Hepatocyte (in vitro differentiated cells): Measurements from ENCODE around the gene CSNK1D. TPM values are rescaled to one million over a fixed set of nuclear protein-coding genes. Genes with fewer than 3 reads are reported as not detected.
A peak's percentile ranks its signal among the peaks of the same experiment; 100 is the strongest.

Source experiments
- DNase-seq: peaks from one replicate; pipeline ENCODE4 v3.0.0-alpha.2; 2016; ENCODE audit warnings: low spot score
- H2AFZ ChIP-seq: fragments of 200-600 bp; sonication (generic); 2 replicates; pipeline ENCODE4 v1.6.0; 2016; ENCODE audit warnings: antibody characterized with exemption, mild to moderate bottlenecking
- H3K27ac ChIP-seq: fragments of 200-600 bp; sonication (generic); 2 replicates; pipeline ENCODE4 v1.5.1; 2016; ENCODE audit warnings: mild to moderate bottlenecking
- H3K27me3 ChIP-seq: fragments of 200-600 bp; sonication (generic); 2 replicates; pipeline ENCODE4 v1.6.1; 2016
- H3K36me3 ChIP-seq: fragments of 200-600 bp; sonication (generic); replicated peaks from 2 replicates; pipeline ENCODE4 v1.5.1; 2016; ENCODE audit warnings: low read depth; ENCODE audit not compliant: insufficient read depth
- H3K4me1 ChIP-seq: fragments of 200-600 bp; sonication (generic); 2 replicates; pipeline ENCODE4 v1.5.1; 2016; ENCODE audit warnings: mild to moderate bottlenecking, moderate library complexity; ENCODE audit not compliant: insufficient read depth
- H3K4me2 ChIP-seq: fragments of 200-600 bp; sonication (generic); 2 replicates; pipeline ENCODE4 v1.6.0; 2016
- H3K4me3 ChIP-seq: fragments of 200-600 bp; sonication (generic); 2 replicates; pipeline ENCODE4 v1.5.1; 2016; ENCODE audit warnings: mild to moderate bottlenecking
- H3K79me2 ChIP-seq: fragments of 200-600 bp; sonication (generic); 2 replicates; pipeline ENCODE4 v1.6.0; 2017; ENCODE audit warnings: mild to moderate bottlenecking
- H3K9me2 ChIP-seq: fragments of 200-600 bp; sonication (generic); replicated peaks from 2 replicates; pipeline ENCODE4 v1.6.0; 2017; ENCODE audit warnings: mild to moderate bottlenecking; ENCODE audit not compliant: insufficient read depth
- H3K9me3 ChIP-seq: fragments of 200-600 bp; sonication (generic); 2 replicates; pipeline ENCODE4 v1.5.1; 2016; ENCODE audit warnings: low read depth, mild to moderate bottlenecking
- H4K20me1 ChIP-seq: fragments of 200-600 bp; sonication (generic); 2 replicates; pipeline ENCODE4 v1.6.0; 2016; ENCODE audit warnings: mild to moderate bottlenecking; ENCODE audit not compliant: insufficient read depth, poor library complexity, severe bottlenecking
- CTCF ChIP-seq: fragments of 200-600 bp; sonication (generic); IDR thresholded peaks from 2 replicates; pipeline ENCODE4 v1.5.1; 2016; ENCODE audit warnings: antibody characterized with exemption, mild to moderate bottlenecking; ENCODE audit not compliant: poor library complexity
- EZH2 ChIP-seq: fragments of 200-600 bp; sonication (generic); IDR thresholded peaks from 2 replicates; pipeline ENCODE4 v1.6.1; 2016; ENCODE audit warnings: antibody characterized with exemption, mild to moderate bottlenecking, borderline replicate concordance
- EZH2phosphoT487 ChIP-seq: fragments of 200-600 bp; sonication (generic); IDR thresholded peaks from one replicate; pipeline ENCODE4 v1.6.1; 2018; ENCODE audit warnings: antibody characterized with exemption, mild to moderate bottlenecking, low read depth, moderate library complexity; ENCODE audit not compliant: unreplicated experiment, severe bottlenecking
- WGBS: methylation state at CpG from one replicate; pipeline ENCODE4 v1.1.6; 2016; ENCODE audit warnings: low lambda C conversion rate; ENCODE audit errors: missing lambda C conversion rate; 5-methylcytosine and 5-hydroxymethylcytosine counted together
- polyA plus RNA-seq: library from polyadenylated mRNA; unstranded; fragments of >200 nt; fragmentation: Nextera tagmentation; extraction: Ambion mirVana; gene quantifications from 2 replicates; pipeline ENCODE4 v1.2.1, GENCODE V29; 2016
- total RNA-seq: library from RNA; depleted of rRNA; stranded (reverse); fragments of >200 nt; gene quantifications from 2 replicates; pipeline ENCODE4 v1.2.3, GENCODE V29; 2014

The CSNK1D gene
- total and polyA plus RNA-seq, 2 experiments from 2014 or later = 72.5 to 152 TPM

DNA sequence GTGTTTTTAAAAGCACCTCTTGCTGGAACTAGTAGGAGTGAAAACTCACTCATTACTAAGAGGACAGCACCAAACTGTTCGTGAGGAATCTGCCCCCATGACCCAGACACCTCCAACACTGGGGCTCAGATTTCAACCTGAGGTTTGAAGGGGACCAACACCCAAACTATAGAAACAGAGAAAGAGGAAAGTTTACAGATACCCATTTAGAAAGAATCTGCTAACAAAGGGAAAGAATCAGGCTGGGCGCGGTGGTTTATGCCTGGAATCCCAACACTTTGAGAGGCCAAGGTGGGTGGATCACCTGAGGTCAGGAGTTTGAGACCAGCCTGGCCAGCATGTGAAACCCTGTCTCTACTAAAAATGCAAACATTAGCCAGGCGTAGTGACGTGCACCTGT lies 3.4 kb upstream of the CSNK1D start:
- peaks cover 20% of the 10 kb centered on the region for H3K4me1 ChIP-seq
- 74% methylated on average over 5 of the region's 5 CpGs for WGBS

DNA sequence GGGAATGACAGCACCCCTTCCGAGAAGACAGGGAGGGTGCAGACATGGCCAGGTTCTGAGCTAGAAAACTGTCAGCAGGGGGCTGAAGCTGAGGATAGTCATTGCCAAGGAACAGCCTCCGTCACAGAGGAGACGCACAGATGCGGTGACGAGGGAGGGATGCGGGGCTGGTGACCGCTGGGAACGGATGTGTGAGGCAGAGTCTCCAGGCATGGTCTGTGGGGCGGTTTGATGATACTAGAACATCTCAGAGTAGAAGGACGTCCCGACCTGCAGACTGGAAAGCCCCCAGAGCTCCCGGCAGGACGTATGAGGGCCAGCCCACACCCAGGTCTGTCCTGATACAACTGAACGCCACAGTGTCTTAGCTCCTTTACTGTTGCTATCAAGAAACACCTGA lies 1.8 kb upstream of the CSNK1D start:
- Histone ChIP-seq H3K27me3 (no peaks in the 10 kb centered on the region), H4K20me1 (peaks cover 24% of the 10 kb centered on the region), H3K4me2 (no peak overlapping the region), H3K79me2 (peaks cover 38% of the 10 kb centered on the region), H3K4me3 (no peak overlapping the region), H3K27ac (no peak overlapping the region), H3K9me2 (no peaks in the 10 kb centered on the region), H3K9me3 (no peaks in the 10 kb centered on the region), H2AFZ (no peak overlapping the region), H3K36me3 (no peaks in the 10 kb centered on the region), H3K4me1 (peaks cover 35% of the 10 kb centered on the region)
- no peak for DNase-seq
- 96% methylated on average over 14 of the region's 14 CpGs for WGBS
- no peak for TF ChIP-seq EZH2phosphoT487
- no peak for TF ChIP-seq EZH2
- TF ChIP-seq CTCF = no peak

More for the DNA sequence above, 3.4 kb upstream of the CSNK1D start:
- Histone ChIP-seq H3K9me2 (no peaks in the 10 kb centered on the region), H4K20me1 (peaks cover 7% of the 10 kb centered on the region), H3K27ac (no peak overlapping the region), H2AFZ (no peak overlapping the region), H3K9me3 (no peaks in the 10 kb centered on the region), H3K4me3 (no peak overlapping the region), H3K79me2 (peaks cover 22% of the 10 kb centered on the region), H3K36me3 (no peaks in the 10 kb centered on the region), H3K27me3 (no peaks in the 10 kb centered on the region), H3K4me2 (no peak overlapping the region)
- no peak for TF ChIP-seq EZH2
- no peak for TF ChIP-seq EZH2phosphoT487
- TF ChIP-seq CTCF = no peak
- DNase-seq = no peak

- Histone ChIP-seq H3K9me3 (no peaks in the 10 kb centered on the region), H3K4me3 (no peak overlapping the region), H3K4me2 (peak overlapping the region; percentile 99), H3K27ac (peak overlapping the region; percentile 100), H3K27me3 (no peaks in the 10 kb centered on the region), H3K9me2 (no peaks in the 10 kb centered on the region), H3K79me2 (peaks cover 48% of the 10 kb centered on the region), H3K36me3 (no peaks in the 10 kb centered on the region), H2AFZ (peak overlapping the region; percentile 63), H4K20me1 (peaks cover 33% of the 10 kb centered on the region), H3K4me1 (peaks cover 44% of the 10 kb centered on the region)
- WGBS = 74% methylated on average over 26 of the region's 27 CpGs
- TF ChIP-seq CTCF (no peak), EZH2phosphoT487 (no peak), EZH2 (no peak)
- DNase-seq = no peak
Measured at GRCh38 chr17:82274134-82275020, 877 bp upstream of the CSNK1D start.
